RPMI7951 (cell line): Measurements from ENCODE around the gene TAGLN. TPM values are rescaled to one million over a fixed set of nuclear protein-coding genes. Genes with fewer than 3 reads are reported as not detected.
"Not testable (repeated sequence)": the region's sequence is repeated elsewhere in the genome, so short reads cannot be mapped to it uniquely, and the experiment has no call there.

Source experiments
- DNase-seq: peaks from one replicate; pipeline ENCODE4 v3.0.0-alpha.2; 2012; ENCODE audit warnings: low read depth
- total RNA-seq: library from RNA; depleted of rRNA; stranded (reverse); fragments of >200 nt; shearing (Covaris generic); gene quantifications from 2 replicates; pipeline ENCODE4 v1.2.3, GENCODE V29; 2014

TAGLN gene
- total RNA-seq, 1 experiment from 2014 or later: 319 TPM

DNA sequence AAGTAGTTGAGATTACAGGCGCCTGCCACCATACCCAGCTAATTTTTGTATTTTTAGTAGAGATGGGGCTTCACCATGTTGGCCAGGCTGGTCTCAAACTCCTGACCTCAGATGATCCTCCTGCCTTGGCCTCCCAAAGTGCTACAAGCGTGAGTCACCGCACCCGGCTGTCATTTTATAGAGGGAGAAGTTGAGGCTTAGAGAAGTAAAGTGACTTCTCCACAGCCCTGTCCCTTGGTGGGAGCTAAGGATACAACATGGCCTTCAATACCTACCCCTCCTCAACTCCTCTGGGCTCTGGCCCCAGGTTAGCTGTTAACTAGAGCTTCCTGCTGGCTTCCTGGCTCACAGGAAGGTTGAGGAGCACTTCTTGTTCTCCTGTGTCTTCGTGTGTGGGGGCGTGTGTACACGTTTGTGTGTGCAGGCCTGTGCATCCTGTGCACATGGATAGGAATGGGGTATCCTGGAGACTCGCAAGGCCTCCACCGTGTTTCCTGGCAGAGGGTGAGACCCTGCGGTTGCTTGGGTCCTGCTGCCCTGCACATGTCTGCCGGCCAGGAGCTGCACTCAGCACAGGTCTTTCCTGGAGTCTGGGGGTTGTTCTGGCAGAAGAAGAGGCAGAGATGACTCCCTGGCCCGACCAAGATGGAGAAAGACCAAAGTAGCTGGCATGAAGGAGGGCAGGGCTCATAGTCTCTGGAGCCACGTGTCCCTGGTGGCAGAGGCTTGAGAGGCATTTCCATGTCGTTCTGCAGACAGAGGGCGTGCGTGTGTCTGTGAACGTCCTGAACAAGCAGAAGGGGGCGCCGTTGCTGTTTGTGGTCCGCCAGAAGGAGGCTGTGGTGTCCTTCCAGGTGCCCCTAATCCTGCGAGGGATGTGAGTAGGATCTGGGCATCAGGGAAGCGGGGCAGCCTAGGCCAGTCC, 18.2 kb upstream of the TAGLN start:
- DNase-seq: no peak

- DNase-seq: no peak
Observed at GRCh38 chr11:117181586-117182550, 17.3 kb upstream of the TAGLN start.

- DNase-seq: no peak
Observed at GRCh38 chr11:117182551-117182935, 16.6 kb upstream of the TAGLN start.

GRCh38 chr11:117183178-117183577, 16.0 kb upstream of the TAGLN start:
- not testable (repeated sequence) for DNase-seq

DNA sequence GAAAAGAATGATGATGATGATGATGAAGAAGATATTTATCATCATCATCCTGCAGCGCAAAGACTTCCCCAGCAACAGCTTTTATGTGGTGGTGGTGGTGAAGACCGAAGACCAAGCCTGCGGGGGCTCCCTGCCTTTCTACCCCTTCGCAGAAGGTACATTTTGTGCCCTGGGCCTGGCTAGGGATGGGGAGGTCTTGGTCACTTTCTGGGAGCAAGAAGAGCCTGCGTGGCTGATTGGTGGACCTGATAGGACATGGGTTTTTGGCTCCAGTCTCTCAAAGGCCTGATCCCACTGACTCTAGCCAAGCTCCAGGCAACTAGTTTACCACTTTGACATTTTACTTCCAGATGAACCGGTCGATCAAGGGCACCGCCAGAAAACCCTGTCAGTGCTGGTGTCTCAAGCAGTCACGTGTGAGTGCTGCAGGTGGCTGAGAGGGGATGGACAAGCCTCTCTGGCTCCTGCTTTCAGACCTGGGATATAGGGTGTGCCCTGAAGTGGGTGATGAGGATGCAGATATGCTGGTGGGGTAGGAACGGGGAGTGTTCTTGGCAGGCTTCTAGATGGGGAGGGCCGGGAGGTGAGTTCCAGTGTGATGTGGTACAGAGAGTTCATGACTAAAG, 15.3 kb upstream of the TAGLN start:
- no peak for DNase-seq

- no peak for DNase-seq
Observed at GRCh38 chr11:117185736-117186430, 13.3 kb upstream of the TAGLN start.

DNA sequence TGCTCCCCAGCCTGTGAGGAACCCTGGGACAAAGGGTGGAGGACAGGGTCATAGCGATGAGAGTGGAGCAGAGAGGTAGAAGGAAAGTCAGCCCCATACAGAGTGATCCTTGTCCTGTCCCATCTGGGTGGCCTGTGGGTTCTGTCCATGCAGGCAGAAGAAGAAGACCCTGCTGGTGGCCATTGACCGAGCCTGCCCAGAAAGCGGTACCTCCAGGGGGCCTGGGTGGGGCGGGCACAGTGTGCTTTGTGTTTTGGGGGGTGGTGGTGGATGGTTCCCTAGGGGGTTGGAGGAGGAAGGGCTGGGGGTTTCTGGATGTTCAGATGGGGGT, 12.8 kb upstream of the TAGLN start:
- no peak for DNase-seq

GRCh38 chr11:117187007-117187406, 12.2 kb upstream of the TAGLN start:
- DNase-seq: no peak

DNA sequence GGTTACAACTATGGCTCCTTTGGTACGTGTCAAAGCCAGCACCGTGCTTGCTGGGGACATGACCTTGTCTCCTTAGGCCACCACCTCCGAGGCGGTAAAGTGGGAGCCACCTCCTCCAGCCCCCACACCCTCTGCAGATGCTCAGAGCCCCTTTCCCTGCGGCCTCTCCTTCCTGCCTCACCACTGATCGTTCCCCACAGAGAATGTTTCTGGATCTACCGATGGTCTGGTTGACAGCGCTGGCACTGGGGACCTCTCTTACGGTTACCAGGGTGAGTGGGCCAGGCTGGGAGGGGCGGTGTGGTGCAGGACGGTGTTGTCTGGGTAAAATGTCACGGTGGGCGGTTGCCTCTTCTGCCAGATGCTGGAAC, 11.8 kb upstream of the TAGLN start:
- no peak for DNase-seq

GRCh38 chr11:117187799-117188481, 11.2 kb upstream of the TAGLN start:
- no peak for DNase-seq

DNA sequence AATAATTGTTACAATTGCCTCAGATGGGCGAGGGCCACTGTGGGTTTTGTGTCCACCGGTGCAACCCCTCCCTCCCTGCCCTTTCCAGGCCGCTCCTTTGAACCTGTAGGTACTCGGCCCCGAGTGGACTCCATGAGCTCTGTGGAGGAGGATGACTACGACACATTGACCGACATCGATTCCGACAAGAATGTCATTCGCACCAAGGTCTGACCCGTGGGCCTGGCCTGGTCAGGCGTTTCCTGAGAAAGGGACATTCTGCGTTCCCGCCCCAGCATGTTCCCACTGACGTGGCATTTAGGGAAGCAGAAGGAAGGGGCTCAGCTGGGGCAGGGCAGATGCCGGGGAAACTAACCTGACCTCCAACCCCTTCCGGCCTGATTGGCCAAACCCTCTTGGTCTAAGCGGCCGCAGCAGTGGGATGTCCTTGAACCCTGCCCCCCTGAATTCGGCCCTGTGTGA, 10.5 kb upstream of the TAGLN start:
- DNase-seq: no peak

DNA sequence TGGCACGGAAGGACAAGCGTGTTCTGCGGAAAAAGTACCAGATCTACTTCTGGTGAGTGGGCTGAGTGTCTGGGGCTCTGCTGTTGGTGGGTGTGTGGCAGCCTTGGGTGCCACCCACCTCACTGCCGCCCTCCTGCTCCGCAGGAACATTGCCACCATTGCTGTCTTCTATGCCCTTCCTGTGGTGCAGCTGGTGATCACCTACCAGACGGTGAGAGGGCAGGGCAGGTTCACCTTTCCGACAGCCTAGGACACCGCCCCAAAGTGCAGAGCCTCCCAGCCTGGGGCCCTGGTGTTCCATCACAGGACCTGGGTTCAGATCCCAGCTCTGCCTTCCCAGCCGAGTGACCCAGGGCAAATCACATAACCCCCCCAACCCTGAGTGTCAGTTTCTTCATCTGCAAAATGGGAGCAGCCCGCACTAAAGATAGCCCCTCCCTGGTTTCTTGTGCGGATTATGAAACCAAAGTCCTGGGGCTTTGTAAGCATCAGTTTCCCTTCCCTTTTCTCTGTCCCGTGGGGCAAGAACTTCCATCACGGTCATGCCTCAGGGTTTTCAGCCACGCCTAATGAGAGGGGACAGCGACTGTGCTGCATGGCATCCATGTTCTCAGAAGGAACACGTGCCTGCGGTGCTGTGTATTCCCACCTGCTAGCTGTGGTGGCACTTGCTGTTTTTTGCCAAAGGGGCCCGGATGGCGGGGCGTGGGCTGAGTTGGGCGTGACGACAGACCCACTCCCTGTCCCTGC, 9.8 kb upstream of the TAGLN start:
- DNase-seq: no peak

GRCh38 chr11:117189941-117190544, 9.1 kb upstream of the TAGLN start:
- DNase-seq: no peak

GRCh38 chr11:117191680-117192400, 7.3 kb upstream of the TAGLN start:
- DNase-seq: no peak

GRCh38 chr11:117192401-117192875, 6.7 kb upstream of the TAGLN start:
- no peak for DNase-seq

GRCh38 chr11:117193130-117194020, 5.8 kb upstream of the TAGLN start:
- no peak for DNase-seq

GRCh38 chr11:117194267-117194666, 4.9 kb upstream of the TAGLN start:
- no peak for DNase-seq

DNA sequence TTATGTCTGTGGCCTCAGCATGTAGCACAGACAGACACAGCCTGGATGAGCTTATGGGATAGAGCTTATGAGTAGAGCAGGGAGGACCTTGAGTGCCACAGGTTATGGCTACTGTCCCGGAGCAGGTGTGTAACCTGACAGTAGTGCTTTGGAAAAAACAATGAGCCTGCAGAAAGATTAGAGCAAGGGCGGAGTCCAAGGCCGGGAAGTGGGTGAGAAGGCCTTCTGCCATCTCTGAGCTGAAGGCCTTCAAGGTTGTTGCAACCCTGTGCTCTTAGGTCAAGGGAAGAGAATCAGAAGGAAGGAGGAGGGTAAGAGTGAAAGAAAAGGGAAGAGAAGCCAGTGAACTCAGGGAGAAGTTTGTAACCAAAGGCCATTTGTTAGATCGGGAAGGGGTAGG, 3.9 kb upstream of the TAGLN start:
- no peak for DNase-seq
